ENCODE results near the gene CEBPB.

CEBPB gene

DNA sequence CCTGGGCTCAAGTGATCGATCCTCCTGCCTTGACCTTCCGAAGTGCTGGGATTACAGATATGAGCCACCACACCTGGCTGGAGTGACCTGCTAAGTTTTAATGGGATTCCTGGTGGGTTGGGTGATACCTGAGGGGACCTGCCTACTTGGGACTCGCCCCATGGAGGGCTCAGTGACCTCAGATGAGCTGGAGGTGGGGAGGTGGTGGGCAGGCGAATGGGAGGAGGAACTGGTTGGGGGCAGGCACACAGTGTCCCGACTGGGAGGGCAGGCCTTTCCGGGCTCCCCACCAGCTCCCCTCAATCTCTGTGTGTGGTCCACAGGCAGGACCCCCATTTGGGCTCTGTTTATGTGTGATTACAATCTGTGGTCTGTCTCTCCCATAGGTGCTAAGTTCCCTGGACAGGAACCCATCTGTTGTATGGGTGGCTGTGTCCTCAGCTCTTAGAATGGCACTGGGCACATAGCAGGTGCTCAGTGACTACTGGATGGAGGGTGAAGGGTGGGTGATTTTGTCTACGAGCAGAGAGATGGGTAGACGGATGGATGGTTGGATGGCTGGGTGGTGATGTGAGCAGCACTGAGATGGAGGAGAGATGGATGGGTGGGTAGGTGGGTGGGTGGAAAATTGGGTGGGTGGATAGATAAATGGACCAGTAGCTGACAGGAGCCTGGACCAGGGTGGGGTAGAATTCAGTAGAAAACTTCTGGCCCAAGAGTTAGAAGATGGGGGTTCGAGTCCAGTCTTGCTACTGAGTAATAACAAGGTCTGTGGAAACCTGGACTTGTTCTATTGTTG is 23.8 kb downstream of the CEBPB start:
- DNase-seq: no peak

DNA sequence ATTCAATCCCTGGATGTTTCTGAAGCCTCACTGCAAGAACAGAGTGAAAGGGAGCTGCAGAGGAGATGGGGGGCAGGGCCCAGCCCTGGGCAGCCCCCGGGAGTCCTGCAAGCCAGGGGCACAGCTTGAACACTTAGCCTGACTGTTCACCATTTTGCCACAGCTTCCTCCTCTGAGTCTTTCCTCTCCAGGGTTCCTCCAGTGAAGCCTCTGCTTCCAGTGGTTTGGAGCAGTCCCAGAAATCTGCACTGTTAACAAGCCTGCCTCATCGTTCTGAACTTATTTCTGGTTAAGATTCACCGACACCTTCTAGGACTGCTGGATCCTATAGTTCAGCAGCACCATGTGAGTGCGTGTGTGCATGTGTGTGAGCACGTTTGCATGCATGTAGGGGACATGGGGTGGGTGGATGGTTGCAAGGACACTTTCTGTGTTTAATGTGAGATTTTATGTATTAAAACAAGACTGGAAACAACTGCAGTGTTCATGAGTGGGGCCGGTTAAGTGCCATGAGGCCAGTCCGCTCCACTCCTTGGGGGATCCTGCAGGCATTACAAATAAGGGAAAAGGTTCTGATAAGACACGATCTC is 24.6 kb downstream of the CEBPB start:
- no peak for DNase-seq

DNA sequence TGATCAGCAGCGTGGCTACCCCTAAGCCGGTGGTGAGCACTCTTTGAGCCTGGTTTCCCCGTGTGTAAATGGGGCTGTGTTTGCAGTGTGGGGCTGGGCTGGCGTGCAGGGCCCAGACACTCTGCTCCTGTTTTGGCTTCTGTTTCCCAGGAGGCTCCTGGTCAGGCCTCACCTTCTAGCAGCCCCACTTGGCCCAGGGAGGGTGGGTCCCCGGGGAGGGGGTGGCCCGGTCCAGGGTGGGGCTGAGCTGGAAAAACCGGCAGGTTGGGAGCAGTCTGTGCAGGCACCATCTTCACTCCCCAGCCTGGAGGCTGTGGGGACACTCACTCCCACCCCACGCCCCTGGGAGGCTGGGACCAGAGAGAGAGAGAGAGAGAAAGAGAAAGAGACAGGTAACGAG is 25.3 kb downstream of the CEBPB start:
- no peak for DNase-seq

DNA sequence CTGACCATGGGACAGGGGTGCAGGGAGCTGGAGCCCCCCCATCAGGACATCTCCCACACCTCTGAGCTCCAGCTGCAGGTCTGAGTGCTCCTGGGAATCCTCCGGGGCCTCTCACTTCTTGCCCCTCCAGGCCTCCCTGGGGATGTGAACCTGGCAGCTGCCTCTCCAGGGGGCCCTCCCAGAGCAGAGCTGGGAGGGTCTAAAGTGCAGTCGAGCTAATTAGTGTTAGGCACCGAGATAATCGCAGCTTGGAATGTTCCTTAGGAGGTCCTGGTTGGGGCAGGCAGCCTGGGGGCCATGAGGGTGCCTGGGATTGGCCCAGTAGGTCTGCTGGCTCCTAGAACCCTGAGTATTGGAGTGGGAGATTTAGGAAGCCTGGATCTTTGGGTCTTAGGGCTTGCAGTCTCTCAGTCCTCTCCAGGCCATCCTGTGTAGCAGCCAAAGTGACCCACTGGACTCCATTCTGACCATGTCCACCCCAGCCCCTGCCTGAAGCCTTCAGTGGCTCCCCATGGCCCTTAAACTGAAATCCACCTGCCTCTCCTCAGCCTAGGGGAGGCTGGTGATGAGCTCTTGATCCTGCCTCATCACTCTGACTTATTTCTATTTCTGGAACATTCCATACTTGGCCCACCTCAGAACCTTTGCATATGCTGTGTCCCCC is 26.0 kb downstream of the CEBPB start:
- no peak for DNase-seq

DNA sequence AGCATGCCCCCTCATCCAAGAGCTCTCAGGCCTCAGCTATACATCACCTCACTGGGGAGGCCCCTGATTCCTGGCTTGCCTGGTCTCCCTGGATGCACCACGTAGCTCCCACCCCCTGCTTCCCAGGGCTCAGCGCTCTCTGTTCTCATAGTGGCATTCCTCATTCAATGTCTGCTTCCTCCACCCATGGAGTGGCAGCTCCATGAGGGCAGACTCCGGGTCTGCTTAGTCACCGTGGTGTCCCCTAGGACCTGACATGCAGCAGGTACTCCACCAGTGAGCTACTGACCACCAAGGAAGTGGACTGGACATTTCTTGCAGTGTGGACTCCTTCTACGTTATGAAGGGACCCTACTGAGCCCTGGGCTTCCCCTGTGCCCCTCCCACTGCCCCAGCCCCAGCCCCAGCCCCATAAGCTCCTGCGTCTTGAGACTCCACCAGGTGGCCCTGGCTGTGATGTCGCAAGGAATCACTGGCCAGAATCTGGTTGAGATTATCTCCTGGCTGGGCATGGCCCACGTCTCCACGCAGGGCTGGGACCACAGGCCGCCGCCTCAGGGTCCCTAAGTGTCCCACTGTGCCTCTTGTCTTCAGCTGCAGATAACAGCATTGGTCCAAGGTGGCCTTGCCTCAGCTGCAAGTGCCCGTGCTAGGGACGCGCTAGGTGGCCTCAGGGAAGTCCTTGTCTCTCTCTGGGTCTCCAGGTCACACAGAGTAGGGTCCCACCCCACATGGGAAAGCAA is 26.7 kb downstream of the CEBPB start:
- no peak for DNase-seq

DNA sequence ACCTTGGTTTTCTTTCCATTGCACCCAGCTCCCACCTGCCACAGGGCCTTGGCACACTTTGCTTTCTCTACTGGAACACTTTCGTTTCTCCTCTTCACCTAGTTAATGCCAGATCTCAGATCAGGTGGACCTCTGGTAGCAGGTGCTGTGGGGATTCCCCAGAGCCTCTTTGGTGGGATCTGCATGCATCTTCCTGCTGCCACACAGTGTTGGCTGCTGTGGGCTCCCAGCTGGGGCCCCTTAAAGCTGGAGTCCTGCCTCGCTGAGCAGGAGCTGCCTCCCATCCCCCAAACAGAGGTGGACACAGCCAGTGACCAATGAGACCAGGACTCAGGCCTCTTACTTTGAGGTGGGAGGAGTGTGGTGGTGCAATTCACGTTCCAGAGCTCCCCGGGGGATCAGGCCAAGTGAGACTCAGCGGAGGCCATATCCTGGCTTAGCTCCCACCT is 28.4 kb downstream of the CEBPB start:
- no peak for DNase-seq

DNA sequence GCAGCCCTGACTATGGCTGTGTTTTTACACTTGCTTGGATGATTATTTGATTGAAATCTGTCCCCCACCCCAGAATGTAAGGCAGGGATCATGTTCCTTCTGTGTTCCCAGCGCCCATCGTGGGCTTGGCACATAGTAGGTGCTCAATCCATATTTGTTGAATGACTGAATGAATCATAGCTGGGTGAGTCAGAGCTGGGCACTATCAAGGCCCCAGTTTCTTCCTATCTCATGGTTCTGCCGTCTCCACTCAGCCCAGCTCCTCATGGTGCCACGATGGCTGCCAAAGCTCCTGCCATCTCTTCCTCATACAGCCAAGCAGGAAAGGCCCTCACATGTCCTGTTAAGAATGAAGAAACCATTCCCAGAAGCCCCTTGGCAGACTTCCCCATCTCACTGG is 29.0 kb downstream of the CEBPB start:
- DNase-seq: no peak

DNA sequence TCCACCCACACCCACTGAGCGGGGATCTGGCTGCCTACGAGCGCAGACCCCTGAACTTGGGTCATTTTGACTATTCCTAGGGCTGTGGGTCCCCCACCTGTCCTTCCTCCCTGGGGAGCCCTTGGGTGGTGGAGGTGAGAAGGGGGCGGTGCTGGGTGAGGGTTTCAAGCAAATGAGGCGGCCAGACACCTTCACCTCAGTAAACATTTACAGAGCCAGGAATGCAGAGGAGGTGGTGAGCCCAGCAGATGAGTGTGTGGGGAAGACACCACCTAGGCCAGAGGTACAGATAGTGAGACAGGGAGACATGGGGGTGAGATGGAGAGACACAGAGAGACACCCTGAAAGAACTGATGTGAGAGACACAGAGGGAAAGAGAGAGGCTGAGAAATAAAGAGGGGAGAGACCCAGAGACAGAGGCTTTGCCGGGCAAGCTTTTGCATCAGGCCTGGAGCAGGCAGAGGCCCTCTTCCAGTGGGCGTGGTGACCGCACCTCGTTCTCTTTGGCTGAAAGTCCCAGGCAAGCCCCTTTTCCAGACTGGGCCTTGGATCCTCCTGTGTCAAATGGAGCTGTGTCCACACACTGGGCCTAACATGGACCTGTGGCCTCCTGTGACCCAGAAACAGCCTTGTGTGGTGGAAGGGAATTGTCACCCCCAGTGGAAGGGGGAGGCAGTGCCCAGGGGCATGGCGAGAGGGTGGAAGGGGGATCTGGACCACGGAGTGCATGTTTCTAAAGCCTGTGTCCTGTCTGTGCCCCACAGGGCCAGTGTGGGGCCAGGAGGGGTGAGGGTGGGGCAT is 29.7 kb downstream of the CEBPB start:
- DNase-seq: no peak

DNA sequence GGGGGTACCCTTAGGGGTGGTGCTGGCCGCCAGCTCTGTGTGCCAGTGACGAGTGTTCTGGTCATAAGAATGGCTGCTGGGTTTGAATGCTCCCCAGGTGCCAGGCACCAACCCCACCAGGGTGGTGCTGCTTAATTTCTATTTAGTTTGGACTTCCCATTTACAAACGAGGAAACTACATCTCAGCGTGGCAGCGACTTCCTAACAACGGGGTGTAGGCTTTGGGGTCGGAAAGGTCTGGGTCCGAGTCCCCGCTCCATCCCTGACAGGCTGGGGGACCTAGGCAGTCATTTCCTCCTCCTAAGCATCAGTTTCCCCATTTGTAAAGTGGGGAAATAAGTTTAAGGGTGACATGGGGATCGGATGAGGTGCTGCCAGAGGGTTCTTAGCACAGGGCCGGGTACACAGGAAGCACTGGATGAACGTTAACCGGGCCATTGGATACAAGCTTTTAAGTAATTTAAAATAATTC is 30.3 kb downstream of the CEBPB start:
- no peak for DNase-seq

DNA sequence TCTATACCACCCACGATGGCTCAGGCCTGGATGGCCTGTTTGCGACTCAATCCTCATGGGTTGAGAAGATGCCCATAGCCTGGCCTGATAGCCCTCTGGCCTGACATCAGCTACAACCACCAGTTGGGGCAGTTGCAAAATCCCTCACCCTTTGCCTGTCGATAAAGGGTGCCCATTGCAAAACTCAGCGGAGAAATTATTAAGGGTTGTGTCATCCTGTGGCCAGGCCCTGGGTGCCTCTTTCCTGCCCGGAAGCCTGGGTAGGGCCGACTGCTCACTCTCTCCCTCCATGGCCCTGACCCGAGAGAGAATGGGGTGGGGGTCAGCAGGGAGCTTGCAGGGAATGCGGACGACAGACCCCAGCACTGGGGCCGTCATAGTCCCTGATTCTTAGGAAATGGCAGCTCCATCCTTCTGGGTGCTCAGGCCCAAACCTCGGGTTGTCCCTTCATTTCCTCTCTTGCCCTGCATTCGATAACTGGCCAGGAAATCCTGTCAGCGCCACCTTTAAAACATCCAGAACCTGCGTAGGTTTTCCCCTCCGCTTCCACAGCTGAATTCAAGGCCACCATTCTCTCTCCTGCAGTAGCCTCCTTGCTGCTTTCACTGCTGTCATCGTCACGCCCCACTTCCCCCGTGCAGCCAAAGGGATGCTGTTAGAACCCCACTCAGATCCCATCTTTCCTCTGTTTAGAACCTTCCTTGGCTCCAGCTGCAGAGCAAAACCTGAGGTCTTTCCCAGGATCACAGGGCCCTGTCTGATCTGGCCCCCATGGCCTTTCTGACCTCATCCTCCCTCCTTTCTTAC is 31.1 kb downstream of the CEBPB start:
- no peak for DNase-seq

DNA sequence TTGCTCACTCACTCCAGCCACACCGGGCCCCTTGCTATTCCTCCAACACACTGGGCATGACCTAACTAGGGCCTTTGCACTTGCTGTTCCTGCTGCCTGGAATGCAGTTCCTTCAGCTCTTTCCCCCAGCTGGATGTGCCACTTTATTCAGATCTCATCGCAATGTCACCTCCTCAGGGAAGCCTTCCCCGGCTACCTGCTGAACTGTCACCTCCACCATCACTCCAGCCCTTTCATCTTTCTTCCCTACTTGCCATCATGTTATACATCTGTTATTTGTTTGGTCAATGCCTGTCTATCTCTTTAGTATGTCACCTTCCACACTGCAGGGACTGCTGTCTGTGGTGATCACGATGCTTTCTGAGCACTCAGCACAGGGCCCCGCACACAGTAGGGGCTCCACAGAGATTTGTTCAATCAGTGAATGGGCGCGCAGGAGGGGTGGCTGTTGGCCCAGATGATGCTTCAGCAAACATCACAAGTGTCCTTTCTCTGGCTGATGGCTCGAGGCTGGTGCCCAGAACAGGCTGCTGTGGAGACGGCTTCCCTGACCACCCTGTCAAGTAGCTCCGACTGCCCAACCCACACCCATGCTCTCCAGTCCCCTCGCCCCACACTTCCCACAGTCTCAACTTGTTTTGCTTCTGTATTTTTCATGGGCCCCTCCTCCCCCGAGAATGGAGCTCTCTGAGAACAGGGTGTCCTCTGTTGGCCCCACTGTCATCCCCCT is 31.8 kb downstream of the CEBPB start:
- no peak for DNase-seq

DNA sequence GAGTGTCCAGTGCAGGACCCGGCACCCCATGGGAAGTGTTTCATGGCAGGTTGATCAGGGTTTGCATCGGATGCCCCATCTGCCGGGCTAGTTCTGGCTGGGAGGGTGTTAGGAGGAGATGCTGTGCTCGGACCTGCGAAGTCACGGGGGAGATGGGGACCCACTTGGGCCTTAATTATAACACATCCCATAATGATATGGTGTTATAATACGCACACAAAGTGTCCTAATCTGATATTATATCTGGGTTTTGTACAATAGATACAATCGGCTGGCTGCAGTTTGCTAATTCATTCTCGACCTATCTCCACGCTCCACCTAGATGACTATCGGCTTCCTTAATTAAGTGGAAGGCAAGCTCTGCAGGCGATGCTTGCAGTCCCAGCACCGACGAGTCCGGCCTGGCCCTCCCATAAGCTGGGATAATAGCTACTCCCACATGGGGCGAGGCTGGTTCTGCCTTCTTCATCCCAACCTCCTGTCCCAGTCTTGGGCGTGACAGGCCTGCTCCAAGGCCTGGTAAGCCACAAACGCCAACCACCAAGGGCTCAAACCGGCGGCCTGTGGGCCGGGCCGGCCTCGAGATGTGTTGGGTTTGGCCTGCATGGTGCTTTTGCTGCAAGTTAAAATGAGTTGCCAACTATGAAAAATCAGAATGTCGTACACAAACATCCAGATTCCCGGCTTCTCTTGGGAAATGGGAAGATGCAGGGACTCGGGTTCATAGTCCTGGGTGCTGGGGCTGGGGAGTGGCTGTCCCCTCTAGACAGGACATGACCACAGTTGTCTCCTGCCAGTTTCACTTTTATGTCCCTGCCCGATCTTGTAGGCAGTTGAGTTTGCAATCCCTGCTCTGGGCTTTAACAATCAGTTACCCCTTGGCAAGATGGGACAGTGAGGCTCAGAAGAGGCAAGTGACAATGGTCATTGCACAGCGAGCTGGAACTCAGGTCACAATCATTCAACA is 32.7 kb downstream of the CEBPB start:
- no peak for DNase-seq

DNA sequence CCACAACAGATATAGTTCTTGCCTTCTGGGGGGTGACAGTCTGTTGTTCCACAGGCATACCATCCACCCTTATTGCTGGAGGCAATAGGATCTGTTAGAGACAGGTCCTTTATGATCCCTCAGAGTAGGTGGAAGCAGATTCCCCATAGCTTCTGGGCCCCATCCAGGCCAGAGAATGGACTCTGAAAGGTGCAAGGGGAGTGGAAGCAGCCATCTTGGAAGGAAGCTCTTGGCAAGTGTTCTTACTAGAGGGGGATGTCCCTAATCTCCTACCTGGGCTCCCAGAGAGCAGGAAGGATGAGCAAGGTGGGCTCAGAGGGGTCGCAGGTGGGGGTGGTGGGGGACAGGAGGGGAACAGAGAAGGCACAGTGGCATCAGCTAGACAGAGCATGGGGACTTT is 33.4 kb downstream of the CEBPB start:
- DNase-seq: no peak

DNA sequence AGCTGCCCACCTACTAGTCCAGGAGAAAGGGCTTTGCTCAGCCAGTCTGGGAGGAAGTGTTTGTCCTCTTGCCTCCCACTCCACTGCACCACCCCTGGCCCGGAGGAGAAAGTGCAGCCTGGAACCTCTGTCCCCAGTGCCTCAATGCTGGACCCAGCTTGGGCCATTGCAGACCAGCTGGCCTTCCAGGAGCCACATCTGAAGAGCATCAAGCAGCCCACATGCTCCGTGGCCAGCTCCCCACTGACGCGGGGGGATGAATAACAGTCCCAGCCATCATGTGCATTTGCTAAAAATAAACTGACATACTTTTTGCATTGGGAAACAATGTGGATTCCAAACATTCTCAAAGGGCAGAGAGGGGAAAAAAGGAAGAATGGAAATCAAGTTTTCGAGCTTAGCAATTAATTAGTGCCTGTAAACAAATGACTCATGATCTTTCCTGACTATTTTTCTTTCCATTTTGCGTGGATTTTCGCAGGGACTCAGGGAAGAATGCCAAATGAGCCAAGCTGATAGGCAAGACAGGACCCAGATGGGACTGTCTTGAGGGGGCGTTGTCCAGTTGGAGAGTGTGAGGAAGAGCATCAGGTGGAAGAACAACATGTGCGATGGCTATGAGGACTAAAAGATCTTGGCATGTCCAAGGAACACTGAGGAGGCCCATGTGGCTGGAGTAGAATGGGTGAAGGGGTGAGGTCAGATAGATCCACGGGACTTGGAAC is 34.1 kb downstream of the CEBPB start:
- no peak for DNase-seq

DNA sequence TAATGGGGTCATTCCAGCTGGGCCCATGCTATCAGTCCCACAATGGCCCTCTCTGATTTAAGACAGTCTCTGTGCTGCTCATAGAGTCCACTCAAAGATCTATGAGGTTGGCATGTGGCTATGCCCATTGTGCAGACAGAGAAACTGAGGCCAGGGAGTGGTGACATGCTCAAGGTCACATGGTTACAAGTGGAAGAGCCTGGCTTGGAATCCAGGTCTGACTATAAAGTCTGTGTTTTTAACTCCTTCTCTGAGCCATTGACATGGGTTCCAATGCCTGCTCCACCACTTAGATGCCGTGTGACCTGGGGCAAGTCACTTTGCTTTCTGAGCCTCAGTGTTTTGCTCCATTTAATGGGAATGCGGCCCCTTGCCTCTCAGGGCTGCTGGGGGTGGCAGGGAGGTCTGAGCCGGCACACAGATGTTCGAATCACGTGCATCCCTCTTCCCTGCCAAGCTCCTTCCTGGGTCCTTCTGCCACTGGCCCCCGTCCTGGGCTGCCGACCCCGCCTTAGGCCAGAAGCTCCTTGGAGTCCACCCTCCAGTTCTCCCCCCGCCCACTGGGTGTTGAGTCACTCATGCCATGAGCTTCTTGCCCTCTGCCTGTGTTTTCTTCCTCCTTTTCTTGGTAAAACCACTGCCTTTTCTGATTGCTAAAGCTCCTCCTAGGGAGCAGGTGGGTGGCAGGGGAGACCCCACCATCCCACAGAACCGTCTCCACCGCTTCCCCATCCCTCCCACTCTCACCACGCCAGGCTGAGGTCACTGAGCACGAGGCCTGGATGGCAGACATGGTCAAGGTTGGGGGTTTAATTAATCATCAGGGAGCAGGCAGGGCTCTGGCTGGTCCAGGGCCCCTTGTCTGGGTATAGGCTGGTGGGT is 35.7 kb downstream of the CEBPB start:
- DNase-seq: no peak

DNA sequence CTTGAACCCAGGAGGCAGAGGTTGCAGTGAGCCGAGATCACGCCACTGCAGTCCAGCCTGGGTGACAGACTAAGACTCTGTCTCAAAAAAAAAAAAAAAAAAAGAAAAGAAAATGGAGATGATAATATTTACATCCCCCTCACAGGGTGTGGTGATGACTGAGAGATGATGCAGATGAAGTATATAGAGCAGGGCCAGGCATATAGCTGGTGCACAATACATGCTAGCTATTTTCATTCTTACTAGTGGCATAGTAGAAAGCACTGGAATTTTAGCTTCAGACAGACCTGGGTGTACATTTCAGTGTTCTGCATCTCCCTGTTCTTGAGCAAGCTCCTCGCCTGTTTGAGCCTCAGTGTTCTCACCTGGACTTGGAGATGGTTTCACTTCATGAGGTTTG is 36.9 kb downstream of the CEBPB start:
- no peak for DNase-seq

DNA sequence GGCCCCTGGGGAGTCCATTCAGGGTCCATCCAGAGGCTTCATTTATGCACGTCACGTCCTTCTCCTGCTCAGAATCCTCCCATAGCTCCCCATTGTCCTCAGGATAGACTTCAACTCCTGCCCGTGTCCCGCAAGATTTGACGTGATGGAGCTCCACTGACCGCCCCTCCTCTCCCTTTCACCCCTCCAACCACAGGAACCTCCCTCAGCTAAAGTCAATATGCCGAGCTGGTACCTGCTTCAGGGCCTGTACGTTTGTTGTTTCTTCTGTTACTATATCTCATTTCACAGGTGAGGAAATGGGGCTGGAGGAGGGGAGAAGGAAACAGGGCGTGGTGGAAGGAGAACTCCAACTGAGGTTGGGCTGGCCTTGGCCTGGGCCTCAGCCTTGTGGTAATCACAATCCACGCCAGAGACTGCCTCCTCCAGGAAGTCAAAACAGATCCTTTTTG is 38.6 kb downstream of the CEBPB start:
- DNase-seq: no peak

DNA sequence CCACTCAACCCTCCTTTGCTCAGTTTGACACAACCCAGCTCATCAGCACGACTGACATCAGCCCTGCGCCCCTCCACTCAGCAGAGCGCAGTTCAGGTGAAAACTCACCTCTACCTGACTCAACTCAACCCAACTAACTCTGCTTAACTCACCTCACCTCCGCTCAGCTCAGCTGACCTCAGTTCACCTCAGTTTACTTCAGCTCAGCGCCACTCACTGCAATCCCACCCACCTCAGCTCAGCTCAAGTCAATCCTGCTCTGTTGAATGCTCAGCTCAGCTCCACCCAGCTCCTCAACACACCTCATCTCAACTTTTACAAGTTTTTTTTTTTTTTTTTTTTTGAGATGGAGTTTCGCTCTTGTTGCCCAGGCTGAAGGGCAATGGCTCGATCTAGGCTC is 39.6 kb downstream of the CEBPB start:
- no peak for DNase-seq
